Natural killer cell treated with Interleukin-12 subunit alpha and Interleukin-12 subunit beta and Interleukin-15 and Interleukin-18, amount 100 ng/mL, for 72 hours (primary cell): ENCODE measurements around the gene CDH13. TPM values are rescaled to one million over a fixed set of nuclear protein-coding genes. Genes with fewer than 3 reads are reported as not detected.

Source experiments
- ATAC-seq, 2 donors: fragments of 150-1000 bp; cut with Tn5 transposase in 1 of 2; sonication (Bioruptor Pico), chemical (Tn5 transposase) in 1 of 2; 2 replicates each; pipeline ENCODE4 v1.10.0; 2021
- DNase-seq: peaks from one replicate; pipeline ENCODE4 v3.0.0; 2022; ENCODE audit warnings: low spot score
- H3K27ac Mint-ChIP-seq, 2 donors: 1 replicate in 1 of 2; 2 replicates in 1 of 2; pipeline ENCODE4 v1.8.0; 2022; ENCODE audit warnings: mixed read lengths in 2 of 2, mild to moderate bottlenecking in 1 of 2, moderate library complexity in 1 of 2
- H3K27me3 Mint-ChIP-seq, 2 donors: 1 replicate in 1 of 2; 2 replicates in 1 of 2; pipeline ENCODE4 v1.8.0; 2022; ENCODE audit warnings: mixed read lengths in 2 of 2
- H3K36me3 Mint-ChIP-seq: one replicate; pipeline ENCODE4 v1.8.0; 2022; ENCODE audit warnings: mixed read lengths
- H3K4me1 Mint-ChIP-seq, 2 donors: 1 replicate in 1 of 2; 2 replicates in 1 of 2; pipeline ENCODE4 v1.8.0; 2022; ENCODE audit warnings: low read depth in 2 of 2, mixed read lengths in 2 of 2, mild to moderate bottlenecking in 1 of 2
- H3K4me3 Mint-ChIP-seq: one replicate; pipeline ENCODE4 v1.8.0; 2022; ENCODE audit warnings: mixed read lengths
- H3K9me3 Mint-ChIP-seq: 2 replicates; pipeline ENCODE4 v1.8.0; 2022; ENCODE audit warnings: mixed read lengths
- total RNA-seq, 2 donors: library from RNA; stranded (reverse); gene quantifications; one replicate each; pipeline ENCODE4 v1.2.3, GENCODE V29; 2022

The CDH13 gene
- total RNA-seq, 2 donors from 2014 or later: not detected

- ATAC-seq (no peak), DNase-seq (no peak)
- H3K9me3 Mint-ChIP-seq: no peaks in the 10 kb centered on the region
- H3K27me3 Mint-ChIP-seq: peaks cover 2 to 26% of the 10 kb centered on the region in 2 donors
- H3K27ac Mint-ChIP-seq: no peak overlapping the region
- H3K36me3 Mint-ChIP-seq: no peaks in the 10 kb centered on the region
- H3K4me1 Mint-ChIP-seq: no peaks in the 10 kb centered on the region
- H3K4me3 Mint-ChIP-seq: no peak overlapping the region
Measured at GRCh38 chr16:83711069-83711468, 1084.3 kb downstream of the CDH13 start.

DNA sequence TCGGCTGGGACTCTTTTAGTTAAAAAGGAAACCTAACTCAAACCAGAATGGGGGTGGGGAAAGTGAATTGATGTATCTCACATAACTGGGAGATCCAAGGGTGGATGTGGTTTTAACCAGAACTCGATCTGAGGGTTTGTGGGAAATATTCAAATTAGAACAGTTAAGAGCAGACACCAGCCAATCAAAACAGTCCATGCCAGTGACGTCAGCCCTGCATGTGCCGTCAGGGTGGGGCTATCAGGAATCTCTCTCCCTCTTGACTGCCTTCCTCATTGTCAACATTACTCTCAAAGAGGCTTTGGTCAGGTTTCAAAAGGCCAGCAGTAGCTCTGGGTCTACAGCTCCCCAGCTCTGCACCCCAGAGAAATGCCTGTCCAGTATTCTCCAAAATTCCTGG, 1086.8 kb downstream of the CDH13 start:
- no peaks in the 10 kb centered on the region for H3K4me1 Mint-ChIP-seq
- peaks cover 0 to 21% of the 10 kb centered on the region in 2 donors for H3K27me3 Mint-ChIP-seq
- H3K9me3 Mint-ChIP-seq: no peaks in the 10 kb centered on the region
- H3K36me3 Mint-ChIP-seq: no peaks in the 10 kb centered on the region
- no peak for DNase-seq
- H3K4me3 Mint-ChIP-seq: no peak overlapping the region
- H3K27ac Mint-ChIP-seq: no peak overlapping the region
- no peak for ATAC-seq

DNA sequence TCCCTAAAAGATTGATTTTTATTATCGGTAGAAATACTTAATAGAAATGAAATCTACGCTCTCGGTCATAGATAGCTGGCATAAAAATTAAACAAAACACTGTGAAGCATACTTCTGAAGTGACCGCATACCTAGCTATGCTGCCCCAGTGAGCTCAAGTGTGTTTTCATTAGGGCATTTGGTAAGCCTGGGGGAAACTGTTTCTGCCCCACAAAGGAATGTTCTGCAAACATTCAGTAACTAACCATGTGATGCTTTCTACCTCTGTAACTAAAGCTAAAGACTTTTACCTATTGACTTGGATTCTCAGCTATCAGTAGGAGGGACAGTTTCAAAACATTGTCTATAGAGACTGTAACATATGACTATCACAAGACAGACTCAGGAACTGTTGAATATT, 1087.5 kb downstream of the CDH13 start:
- no peak overlapping the region for H3K4me3 Mint-ChIP-seq
- peaks cover 0 to 20% of the 10 kb centered on the region in 2 donors for H3K27me3 Mint-ChIP-seq
- no peaks in the 10 kb centered on the region for H3K4me1 Mint-ChIP-seq
- no peaks in the 10 kb centered on the region for H3K9me3 Mint-ChIP-seq
- no peak overlapping the region for H3K27ac Mint-ChIP-seq
- H3K36me3 Mint-ChIP-seq: no peaks in the 10 kb centered on the region
- no peak for ATAC-seq
- no peak for DNase-seq

GRCh38 chr16:83715217-83715920, 1088.6 kb downstream of the CDH13 start:
- DNase-seq (no peak), ATAC-seq (no peak)
- H3K27ac Mint-ChIP-seq: no peak overlapping the region
- H3K4me3 Mint-ChIP-seq: no peak overlapping the region
- H3K27me3 Mint-ChIP-seq: peaks cover 0 to 20% of the 10 kb centered on the region in 2 donors
- H3K9me3 Mint-ChIP-seq: no peaks in the 10 kb centered on the region
- no peaks in the 10 kb centered on the region for H3K36me3 Mint-ChIP-seq
- H3K4me1 Mint-ChIP-seq: no peaks in the 10 kb centered on the region

- peaks cover 0 to 8% of the 10 kb centered on the region in 2 donors for H3K27me3 Mint-ChIP-seq
- DNase-seq: no peak
- H3K9me3 Mint-ChIP-seq: no peaks in the 10 kb centered on the region
- no peaks in the 10 kb centered on the region for H3K4me1 Mint-ChIP-seq
- ATAC-seq: no peak
- no peak overlapping the region for H3K27ac Mint-ChIP-seq
- no peaks in the 10 kb centered on the region for H3K36me3 Mint-ChIP-seq
- H3K4me3 Mint-ChIP-seq: no peak overlapping the region
Measured at GRCh38 chr16:83717308-83717707, 1090.5 kb downstream of the CDH13 start.

GRCh38 chr16:83717814-83718213, 1091.0 kb downstream of the CDH13 start:
- no peak for ATAC-seq
- Mint-ChIP-seq H3K9me3 (no peaks in the 10 kb centered on the region), H3K27ac (no peak overlapping the region), H3K4me1 (no peaks in the 10 kb centered on the region), H3K4me3 (no peak overlapping the region), H3K36me3 (no peaks in the 10 kb centered on the region), H3K27me3 (peaks cover 0 to 8% of the 10 kb centered on the region in 2 donors)
- no peak for DNase-seq

DNA sequence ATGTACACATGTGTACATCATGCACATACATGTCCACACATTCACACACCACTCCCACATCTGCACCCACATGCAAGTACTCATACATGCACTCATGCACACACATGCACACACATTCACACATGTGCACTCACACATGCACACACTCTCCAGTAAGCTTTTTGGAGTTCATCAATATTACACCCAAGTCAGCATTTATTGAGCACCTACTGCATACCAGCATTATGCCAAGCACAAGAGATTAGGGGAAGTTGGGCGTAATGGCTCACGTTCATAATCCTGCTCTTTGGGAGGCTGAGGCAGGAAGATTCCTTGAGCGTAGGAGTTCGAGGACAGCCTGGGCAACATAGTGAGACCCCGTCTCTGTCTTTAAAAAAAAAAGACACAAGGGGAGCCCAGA, 1093.4 kb downstream of the CDH13 start:
- ATAC-seq (no peak), DNase-seq (no peak)
- Mint-ChIP-seq H3K27ac (no peak overlapping the region), H3K9me3 (peaks cover 3% of the 10 kb centered on the region), H3K36me3 (no peaks in the 10 kb centered on the region), H3K27me3 (peaks cover 0 to 8% of the 10 kb centered on the region in 2 donors), H3K4me1 (no peaks in the 10 kb centered on the region), H3K4me3 (no peak overlapping the region)

- H3K27me3 Mint-ChIP-seq: peaks cover 0 to 2% of the 10 kb centered on the region in 2 donors
- no peaks in the 10 kb centered on the region for H3K36me3 Mint-ChIP-seq
- ATAC-seq (no peak), DNase-seq (no peak)
- peaks cover 3% of the 10 kb centered on the region for H3K9me3 Mint-ChIP-seq
- no peak overlapping the region for H3K27ac Mint-ChIP-seq
- H3K4me3 Mint-ChIP-seq: no peak overlapping the region
- H3K4me1 Mint-ChIP-seq: no peaks in the 10 kb centered on the region
Measured at GRCh38 chr16:83720981-83721380, 1094.2 kb downstream of the CDH13 start.

DNA sequence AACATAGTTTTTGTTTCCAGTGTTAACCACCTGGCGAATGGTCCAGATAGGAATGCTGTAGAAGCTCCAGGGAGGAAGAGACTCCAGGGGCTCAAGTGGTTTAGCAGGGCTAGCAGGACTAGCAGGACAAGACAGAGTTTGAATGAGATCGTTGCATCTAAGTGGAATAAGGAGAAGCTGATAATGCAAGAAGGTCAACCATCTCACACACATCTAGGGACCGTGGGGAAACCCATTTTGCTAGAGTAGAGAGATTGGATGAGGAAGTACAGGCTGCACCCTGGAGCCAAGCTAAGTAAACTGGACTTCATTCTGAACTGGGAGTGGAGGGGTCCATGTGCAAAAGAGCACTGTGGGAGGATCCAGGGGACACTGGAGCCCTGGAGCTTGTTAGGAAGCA, 1094.9 kb downstream of the CDH13 start:
- Mint-ChIP-seq H3K9me3 (peaks cover 3% of the 10 kb centered on the region), H3K36me3 (no peaks in the 10 kb centered on the region), H3K4me3 (no peak overlapping the region), H3K27ac (no peak overlapping the region), H3K4me1 (no peaks in the 10 kb centered on the region), H3K27me3 (no peaks in the 10 kb centered on the region)
- DNase-seq (no peak), ATAC-seq (no peak)

- Mint-ChIP-seq H3K36me3 (no peaks in the 10 kb centered on the region), H3K27ac (no peak overlapping the region), H3K27me3 (peaks cover 0 to 8% of the 10 kb centered on the region in 2 donors), H3K4me3 (no peak overlapping the region), H3K4me1 (peaks cover 8% of the 10 kb centered on the region in 2 donors), H3K9me3 (peaks cover 3% of the 10 kb centered on the region)
- ATAC-seq (no peak), DNase-seq (no peak)
Measured at GRCh38 chr16:83722456-83723183, 1095.9 kb downstream of the CDH13 start.

- Mint-ChIP-seq H3K36me3 (no peaks in the 10 kb centered on the region), H3K4me1 (peaks cover 8 to 10% of the 10 kb centered on the region in 2 donors), H3K27me3 (peaks cover 0 to 8% of the 10 kb centered on the region in 2 donors), H3K27ac (no peak overlapping the region), H3K4me3 (no peak overlapping the region), H3K9me3 (peaks cover 3% of the 10 kb centered on the region)
- ATAC-seq (no peak), DNase-seq (no peak)
Measured at GRCh38 chr16:83723244-83723643, 1096.5 kb downstream of the CDH13 start.

- Mint-ChIP-seq H3K4me3 (no peak overlapping the region), H3K9me3 (peaks cover 3% of the 10 kb centered on the region), H3K27me3 (peaks cover 0 to 8% of the 10 kb centered on the region in 2 donors), H3K36me3 (no peaks in the 10 kb centered on the region), H3K27ac (no peak overlapping the region), H3K4me1 (peaks cover 8 to 10% of the 10 kb centered on the region in 2 donors)
- ATAC-seq (no peak), DNase-seq (no peak)
Measured at GRCh38 chr16:83723901-83724300, 1097.1 kb downstream of the CDH13 start.

- H3K9me3 Mint-ChIP-seq: peaks cover 3% of the 10 kb centered on the region
- no peak overlapping the region for H3K27ac Mint-ChIP-seq
- no peak overlapping the region for H3K4me3 Mint-ChIP-seq
- ATAC-seq: no peak
- H3K36me3 Mint-ChIP-seq: no peaks in the 10 kb centered on the region
- peaks cover 8 to 10% of the 10 kb centered on the region in 2 donors for H3K4me1 Mint-ChIP-seq
- H3K27me3 Mint-ChIP-seq: peaks cover 0 to 8% of the 10 kb centered on the region in 2 donors
- DNase-seq: no peak
Measured at GRCh38 chr16:83724585-83724984, 1097.8 kb downstream of the CDH13 start.

- Mint-ChIP-seq H3K4me3 (no peak overlapping the region), H3K27me3 (peaks cover 0 to 8% of the 10 kb centered on the region in 2 donors), H3K4me1 (peaks cover 8 to 10% of the 10 kb centered on the region in 2 donors), H3K36me3 (no peaks in the 10 kb centered on the region), H3K27ac (no peak overlapping the region), H3K9me3 (peaks cover 3% of the 10 kb centered on the region)
- ATAC-seq: no peak
- no peak for DNase-seq
Measured at GRCh38 chr16:83725313-83725712, 1098.5 kb downstream of the CDH13 start.
